ENCODE results near the gene GPAT3.

- TF ChIP-seq CTCF (IDR thresholded peaks at IDR 0.05) (no peak), POLR2A (IDR thresholded peaks at IDR 0.05) (no peak)
These were observed 80.3 kb downstream of the GPAT3 start for GRCh38 chr4:83616252-83616651.

Data from heart left ventricle (tissue), 13 donors.